Measurements from ENCODE around the gene PRSS48. TPM values are rescaled to one million over a fixed set of nuclear protein-coding genes. Genes with fewer than 3 reads are reported as not detected.

The PRSS48 gene
- total and polyA plus RNA-seq, 10 of the 15 experiments (the other 5 are each of a cell fraction or from before 2014, with no cell fraction given): not detected

- no peak for TF ChIP-seq MTA3 (IDR thresholded peaks at IDR 0.05; ENCODE audit: borderline replicate concordance, low read length)
- TF ChIP-seq HDAC2 (IDR thresholded peaks at IDR 0.05): no peak
- TF ChIP-seq ASH2L (IDR thresholded peaks at IDR 0.05; ENCODE audit: borderline replicate concordance, low read depth): no peak
- TF ChIP-seq BCL11A (IDR thresholded peaks at IDR 0.05; ENCODE audit: low read depth, low read length): no peak
Observed at GRCh38 chr4:151313306-151314009, 36.5 kb downstream of the PRSS48 start (continued).

GRCh38 chr4:151314010-151314355 lies 37.0 kb downstream of the PRSS48 start:
- no peak for ATAC-seq

More at GRCh38 chr4:151314010-151314355, 37.0 kb downstream of the PRSS48 start:
- Histone ChIP-seq H3K27me3 (replicated peaks in 1 of 2; ENCODE audit: control insufficient read depth in 2 of 2, insufficient read depth in 2 of 2, low read length in 1 of 2) (no peaks in the 10 kb centered on the region; a peak in 1 of 4 replicates), H3K79me2 (ENCODE audit: control insufficient read depth, insufficient read depth, low read length) (no peaks in the 10 kb centered on the region), H3K27ac (ENCODE audit: control insufficient read depth, insufficient read depth) (no peak overlapping the region), H2AFZ (ENCODE audit: control insufficient read depth, low read depth, low read length) (no peak overlapping the region), H4K20me1 (ENCODE audit: control insufficient read depth, insufficient read depth) (no peaks in the 10 kb centered on the region), H3K36me3 (ENCODE audit: control insufficient read depth in 2 of 2, insufficient read depth in 2 of 2, low read length in 1 of 2) (no peaks in the 10 kb centered on the region), H3K4me1 (ENCODE audit: control insufficient read depth, insufficient read depth, low read length) (no peaks in the 10 kb centered on the region), H3K9ac (ENCODE audit: control insufficient read depth, insufficient read depth, low read length) (no peak overlapping the region), H3K4me3 (no peak overlapping the region), H3K9me3 (replicated peaks; ENCODE audit: control insufficient read depth, insufficient read depth, low read length) (no peaks in the 10 kb centered on the region), H3K4me2 (ENCODE audit: control insufficient read depth, insufficient read depth) (no peak overlapping the region)
- TF ChIP-seq SRF (IDR thresholded peaks at IDR 0.05; ENCODE audit: low read depth in 2 of 2, low read length in 2 of 2) (no peak), TCF12 (IDR thresholded peaks at IDR 0.05; ENCODE audit: low read depth, low read length) (no peak), EED (IDR thresholded peaks at IDR 0.05; ENCODE audit: low read depth) (no peak), SMC3 (IDR thresholded peaks at IDR 0.05; ENCODE audit: borderline replicate concordance, low read length) (no peak), SPI1 (IDR thresholded peaks at IDR 0.05; ENCODE audit: borderline replicate concordance, insufficient read depth, low read depth, low read length) (no peak), USF1 (IDR thresholded peaks at IDR 0.05; ENCODE audit: borderline replicate concordance, extremely low read length, insufficient read depth, low read depth, low read length) (no peak), ELK1 (IDR thresholded peaks at IDR 0.05; ENCODE audit: low read depth, low read length) (no peak), ZNF24 (IDR thresholded peaks at IDR 0.05) (no peak), CHD1 (IDR thresholded peaks at IDR 0.05; ENCODE audit: low read depth, low read length) (no peak), BCL11A (IDR thresholded peaks at IDR 0.05; ENCODE audit: low read depth, low read length) (no peak), MTA3 (IDR thresholded peaks at IDR 0.05; ENCODE audit: borderline replicate concordance, low read length) (no peak), IRF4 (IDR thresholded peaks at IDR 0.05; ENCODE audit: low read depth, low read length) (no peak), POU2F2 (IDR thresholded peaks at IDR 0.05; ENCODE audit: borderline replicate concordance, low read depth, low read length) (no peak), YBX1 (IDR thresholded peaks at IDR 0.05) (no peak)
- BruUV-seq (replicated peaks): no TSS peak
- 100% methylated on average over 1 of the region's 1 CpG for WGBS (ENCODE audit: insufficient coverage, insufficient replicate concordance, low lambda C conversion rate, missing lambda C conversion rate)
- ChIA-PET POLR2A (no interaction called here), CTCF (interaction anchor here (0.8 kb wide), 1 partner anchor 9 kb away, joined by 3 read pairs; no protein-coding TSS in a partner anchor), SMC1A (ENCODE audit: uncharacterized antibody, unreplicated experiment) (interaction anchor here (0.7 kb wide), 1 partner anchor 159 kb away, joined by 3 read pairs; no protein-coding TSS in a partner anchor), RAD21 (ENCODE audit: unreplicated experiment) (no interaction called here)
- intact Hi-C loops (cut with micrococcal nuclease; ENCODE audit: unreplicated experiment) (no loop called here), in situ Hi-C loops (cut with MboI) (no loop called here)
- FAIRE-seq (no peak), DNase-seq (ENCODE audit: low read depth, low spot score) (no peak)

Data from GM12878 (cell line).